ENCODE data around the gene ZNF236.

GRCh38 chr18:76885001-76885400, 62.6 kb downstream of the ZNF236 start:
- no peak for TF ChIP-seq EZH2 (IDR thresholded peaks at IDR 0.05; ENCODE audit: low read depth, low read length, severe bottlenecking)
- no peak for TF ChIP-seq CTCF (IDR thresholded peaks at IDR 0.05; ENCODE audit: control extremely low read depth in 1 of 3, insufficient read depth in 1 of 3, low read depth in 1 of 3, low read length in 3 of 3)
- TF ChIP-seq POLR2A (IDR thresholded peaks at IDR 0.05; ENCODE audit: control extremely low read depth in 1 of 2, low read depth in 2 of 2, low read length in 2 of 2): no peak
- no peak for TF ChIP-seq RAD21 (IDR thresholded peaks at IDR 0.05 in 1 of 2, conservative IDR thresholded peaks at IDR 0.05 in 1 of 2; ENCODE audit: low read depth in 2 of 2, low read length in 2 of 2)
- TF ChIP-seq SP1 (IDR thresholded peaks at IDR 0.05; ENCODE audit: low read depth, low read length): no peak
- TF ChIP-seq MAFK (IDR thresholded peaks at IDR 0.05; ENCODE audit: low read depth, low read length): no peak
- no peak for TF ChIP-seq JUND (IDR thresholded peaks at IDR 0.05; ENCODE audit: low read length)
- no peak for TF ChIP-seq TBP (IDR thresholded peaks at IDR 0.05; ENCODE audit: low read depth, low read length)

All from H1 (cell line).